Measurements from ENCODE around the gene SDF4. TPM values are rescaled to one million over a fixed set of nuclear protein-coding genes. Genes with fewer than 3 reads are reported as not detected.
"Not testable (repeated sequence)": the region's sequence is repeated elsewhere in the genome, so short reads cannot be mapped to it uniquely, and the experiment has no call there.

SDF4 gene
- total and polyA plus RNA-seq, 10 donors, result 39.1 to 145 (median 88.5) TPM

DNA sequence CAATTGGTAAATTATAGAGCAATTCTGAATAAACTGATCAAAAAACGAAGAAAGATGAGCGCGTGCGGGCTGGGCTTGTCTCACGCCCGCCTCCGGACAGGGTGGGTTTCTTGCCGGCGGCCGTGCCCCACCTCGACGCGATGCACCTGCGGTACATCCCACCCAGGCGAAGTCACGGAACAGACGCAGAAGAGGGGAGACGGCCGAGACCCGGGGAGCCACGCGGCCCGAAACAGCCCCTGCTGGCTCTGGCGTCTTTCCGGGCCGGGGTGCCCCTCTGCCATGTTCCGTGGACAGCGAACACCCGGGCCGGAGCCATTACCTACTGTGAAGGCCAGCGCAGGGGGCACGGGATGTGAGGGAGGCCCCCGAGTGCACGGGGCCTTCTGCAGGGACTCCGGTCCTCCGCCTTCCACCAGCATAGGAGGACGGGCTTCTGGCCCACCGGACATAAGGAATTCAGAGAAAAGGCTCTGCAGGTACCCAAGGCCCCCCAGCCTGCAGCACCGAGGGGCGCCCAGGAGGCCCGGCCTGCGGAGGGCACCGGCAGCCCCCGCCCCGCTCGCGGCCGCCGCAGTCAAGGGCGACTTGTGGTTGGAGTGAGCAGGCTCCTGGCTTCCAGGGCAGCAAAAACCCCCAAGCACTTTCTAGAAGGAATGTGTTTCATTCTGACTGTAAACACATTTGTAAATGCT lies 22.3 kb upstream of the SDF4 start:
- TF ChIP-seq, protein P1, sequence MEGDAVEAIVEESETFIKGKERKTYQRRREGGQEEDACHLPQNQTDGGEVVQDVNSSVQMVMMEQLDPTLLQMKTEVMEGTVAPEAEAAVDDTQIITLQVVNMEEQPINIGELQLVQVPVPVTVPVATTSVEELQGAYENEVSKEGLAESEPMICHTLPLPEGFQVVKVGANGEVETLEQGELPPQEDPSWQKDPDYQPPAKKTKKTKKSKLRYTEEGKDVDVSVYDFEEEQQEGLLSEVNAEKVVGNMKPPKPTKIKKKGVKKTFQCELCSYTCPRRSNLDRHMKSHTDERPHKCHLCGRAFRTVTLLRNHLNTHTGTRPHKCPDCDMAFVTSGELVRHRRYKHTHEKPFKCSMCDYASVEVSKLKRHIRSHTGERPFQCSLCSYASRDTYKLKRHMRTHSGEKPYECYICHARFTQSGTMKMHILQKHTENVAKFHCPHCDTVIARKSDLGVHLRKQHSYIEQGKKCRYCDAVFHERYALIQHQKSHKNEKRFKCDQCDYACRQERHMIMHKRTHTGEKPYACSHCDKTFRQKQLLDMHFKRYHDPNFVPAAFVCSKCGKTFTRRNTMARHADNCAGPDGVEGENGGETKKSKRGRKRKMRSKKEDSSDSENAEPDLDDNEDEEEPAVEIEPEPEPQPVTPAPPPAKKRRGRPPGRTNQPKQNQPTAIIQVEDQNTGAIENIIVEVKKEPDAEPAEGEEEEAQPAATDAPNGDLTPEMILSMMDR (IDR thresholded peaks at IDR 0.05 in 8 of 11, conservative IDR thresholded peaks at IDR 0.05 in 3 of 11), result no peak
- TF ChIP-seq POLR2AphosphoS5 (IDR thresholded peaks at IDR 0.05) (peak in 2 of 3 donors; percentile 11 to 53), POLR2A (IDR thresholded peaks at IDR 0.05) (no peak)
- intact Hi-C loops (cut with DNase I; ENCODE audit: low total_unique reads), result no loop called here
- Histone ChIP-seq H3K4me3 (no peak overlapping the region), H3K4me1 (peaks cover 3 to 34% (median 18%) of the 10 kb centered on the region in 6 donors), H3K9me3 (no peaks in the 10 kb centered on the region), H3K36me3 (peaks cover 0 to 78% (median 54%) of the 10 kb centered on the region in 6 donors), H3K27ac (no peak overlapping the region), H3K27me3 (replicated peaks in 1 of 7) (no peaks in the 10 kb centered on the region)
- DNase-seq, result no peak
- WGBS, 5 donors, result 95 to 97% (median 96%) methylated on average over 33 to 50 of the region's 50 CpGs

DNA sequence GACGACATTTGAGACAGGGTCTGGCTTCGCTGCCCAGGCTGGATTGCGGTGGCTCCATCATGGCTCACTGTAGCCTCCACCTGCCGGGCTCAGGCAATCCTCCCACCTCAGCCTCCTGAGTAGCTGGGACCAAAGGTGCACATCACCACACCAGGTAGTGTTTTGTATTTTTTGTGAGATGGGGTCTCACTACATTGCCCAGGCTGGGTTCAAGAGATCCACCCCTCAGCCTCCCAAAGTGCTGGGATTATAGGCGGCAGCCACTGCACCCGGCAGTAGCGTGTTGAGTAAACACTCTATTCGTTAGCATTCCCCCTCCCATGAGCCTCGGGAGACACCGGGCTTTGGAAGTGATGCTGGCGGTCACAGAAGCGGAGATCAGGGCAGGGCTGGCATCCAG lies 21.5 kb upstream of the SDF4 start:
- Histone ChIP-seq H3K4me3 (no peak overlapping the region), H3K4me1 (peaks cover 3 to 26% (median 14%) of the 10 kb centered on the region in 6 donors), H3K27me3 (replicated peaks in 1 of 7) (no peaks in the 10 kb centered on the region), H3K9me3 (no peaks in the 10 kb centered on the region), H3K27ac (no peak overlapping the region), H3K36me3 (peaks cover 0 to 70% (median 50%) of the 10 kb centered on the region in 6 donors)
- intact Hi-C loops (cut with DNase I; ENCODE audit: low total_unique reads), result no loop called here
- WGBS, 5 donors, result 93 to 99% (median 97%) methylated on average over 9 to 12 of the region's 12 CpGs
- no peak for DNase-seq
- TF ChIP-seq, protein P1 (IDR thresholded peaks at IDR 0.05 in 8 of 11, conservative IDR thresholded peaks at IDR 0.05 in 3 of 11), result no peak
- TF ChIP-seq POLR2A (IDR thresholded peaks at IDR 0.05) (no peak), POLR2AphosphoS5 (IDR thresholded peaks at IDR 0.05) (no peak)

DNA sequence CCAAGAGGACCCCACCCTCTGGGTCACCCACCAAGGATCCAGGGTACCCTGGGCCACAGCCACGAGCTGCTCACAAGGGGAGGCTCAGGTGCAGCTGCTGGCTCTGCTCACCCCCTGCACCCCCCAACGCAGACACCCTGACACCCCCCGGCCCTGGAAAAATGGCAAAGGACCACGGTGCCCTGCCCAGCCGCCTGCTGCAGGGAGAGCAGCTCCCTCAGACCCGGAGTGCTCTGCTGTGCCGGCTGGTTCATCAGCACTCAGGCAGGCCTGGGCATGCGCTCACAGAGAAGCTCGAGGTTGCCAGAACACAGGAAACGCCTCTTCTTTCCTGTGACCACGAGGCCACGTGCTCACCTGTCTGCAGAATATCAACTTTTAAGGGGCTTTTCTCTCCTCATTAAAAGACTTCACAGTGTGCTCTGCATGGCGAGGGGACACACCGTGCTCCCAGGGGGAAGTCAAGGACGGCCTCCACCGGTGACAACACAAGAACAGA lies 19.0 kb upstream of the SDF4 start:
- peak; percentile 91 for DNase-seq
- Histone ChIP-seq H3K27me3 (replicated peaks in 1 of 7) (peaks cover 0 to 24% (median 20%) of the 10 kb centered on the region in 7 donors), H3K4me1 (peaks cover 3 to 44% (median 22%) of the 10 kb centered on the region in 6 donors), H3K4me3 (no peak overlapping the region), H3K27ac (peak overlapping the region in 7 of 8 donors; percentile 7 to 76 (median 46)), H3K9me3 (no peaks in the 10 kb centered on the region), H3K36me3 (peaks cover 0 to 45% (median 37%) of the 10 kb centered on the region in 6 donors)
- WGBS, 5 donors, result 52 to 63% (median 58%) methylated on average over 11 to 16 of the region's 16 CpGs
- TF ChIP-seq POLR2AphosphoS5 (IDR thresholded peaks at IDR 0.05) (peak; percentile 8 to 65 (median 54)), POLR2A (IDR thresholded peaks at IDR 0.05) (no peak)
- TF ChIP-seq, protein P1 (IDR thresholded peaks at IDR 0.05 in 8 of 11, conservative IDR thresholded peaks at IDR 0.05 in 3 of 11), result no peak
- intact Hi-C loops (cut with DNase I; ENCODE audit: low total_unique reads), result no loop called here

DNA sequence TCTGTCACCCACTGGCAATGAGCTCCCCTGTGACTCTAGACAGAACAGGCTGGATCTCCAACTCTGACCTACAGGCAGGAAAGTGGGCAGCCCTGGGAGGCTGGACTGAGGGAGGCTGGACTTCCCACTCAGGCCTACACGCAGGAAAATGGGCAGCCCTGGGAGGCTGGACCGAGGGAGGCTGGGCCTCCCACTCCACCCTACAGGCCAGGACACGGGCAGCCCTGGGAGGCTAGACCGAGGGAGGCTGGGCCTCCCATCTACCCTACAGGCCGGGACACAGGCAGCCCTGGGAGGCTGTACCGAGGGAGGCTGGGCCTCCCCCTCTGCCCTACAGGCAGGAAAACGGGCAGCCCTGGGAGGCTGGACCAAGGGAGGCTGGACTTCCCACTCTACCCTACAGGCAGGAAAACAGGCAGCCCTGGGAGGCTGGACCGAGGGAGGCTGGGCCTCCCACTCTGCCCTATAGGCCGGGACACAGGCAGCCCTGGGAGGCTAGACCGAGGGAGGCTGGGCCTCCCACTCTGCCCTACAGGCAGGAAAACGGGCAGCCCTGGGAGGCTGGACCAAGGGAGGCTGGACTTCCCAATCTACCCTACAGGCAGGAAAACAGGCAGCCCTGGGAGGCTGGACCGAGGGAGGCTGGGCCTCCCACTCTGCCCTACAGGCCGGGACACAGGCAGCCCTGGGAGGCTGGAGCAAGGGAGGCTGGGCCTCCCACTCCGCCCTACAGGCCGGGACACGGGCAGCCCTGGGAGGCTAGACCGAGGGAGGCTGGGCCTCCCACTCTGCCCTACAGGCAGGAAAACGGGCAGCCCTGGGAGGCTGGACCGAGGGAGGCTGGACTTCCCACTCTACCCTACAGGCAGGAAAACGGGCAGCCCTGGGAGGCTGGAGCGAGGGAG lies 16.5 kb upstream of the SDF4 start:
- 87 to 100% (median 93%) methylated on average over 6 to 21 of the region's 21 CpGs for WGBS, 5 donors
- H3K4me3 ChIP-seq; H3K9me3 ChIP-seq; H3K27ac ChIP-seq; DNase-seq; intact Hi-C loops (cut with DNase I; ENCODE audit: low total_unique reads): not testable (repeated sequence)
- H3K36me3 ChIP-seq, result peaks cover 0 to 19% (median 12%) of the 10 kb centered on the region in 6 donors
- peaks cover 3 to 50% (median 24%) of the 10 kb centered on the region in 6 donors for H3K4me1 ChIP-seq
- H3K27me3 ChIP-seq (replicated peaks in 1 of 7), result peaks cover 0 to 43% (median 29%) of the 10 kb centered on the region in 7 donors
